PC-9 (cell line): ENCODE measurements around the gene SH3GL2.

Experiments
- CTCF ChIP-seq: fragments of 200-600 bp; sonication (generic); conservative IDR thresholded peaks from 2 replicates; pipeline ENCODE4 v1.6.1; 2017; ENCODE audit warnings: mixed run types, antibody characterized with exemption, mild to moderate bottlenecking, moderate library complexity
- EZH2 ChIP-seq: fragments of 200-600 bp; sonication (generic); IDR thresholded peaks from 2 replicates; pipeline ENCODE4 v1.8.0; 2017; ENCODE audit warnings: antibody characterized with exemption, low read depth

GRCh38 chr9:17719053-17719452 lies 140.2 kb downstream of the SH3GL2 start:
- no peak for TF ChIP-seq CTCF
- TF ChIP-seq EZH2: no peak
